ENCODE data around the gene NCMAP.

The NCMAP gene

DNA sequence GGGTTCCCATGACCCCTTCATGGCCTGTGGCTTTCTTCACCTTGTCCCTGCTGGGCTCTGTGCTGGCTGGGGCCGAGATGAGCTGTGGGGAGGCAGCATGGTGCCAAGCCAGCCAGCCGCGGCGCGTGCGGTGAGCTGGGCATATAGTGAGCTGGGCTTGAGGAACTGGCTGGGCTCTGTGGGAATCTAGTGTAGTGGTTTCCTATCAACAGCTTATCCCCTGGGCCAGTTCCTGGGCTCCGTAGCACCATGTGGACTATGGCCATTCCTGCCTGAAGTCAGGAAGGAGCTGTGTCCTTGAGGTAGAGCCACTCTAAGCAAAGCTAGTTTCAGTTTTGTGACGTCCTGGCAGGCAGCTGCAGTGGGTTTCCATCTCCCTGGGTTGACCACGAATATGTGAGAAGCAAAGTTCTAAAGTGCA is 1.8 kb downstream of the NCMAP start:
- Histone ChIP-seq H3K27me3 (ENCODE audit: control insufficient read depth, insufficient read depth, low read length) (peaks cover 42% of the 10 kb centered on the region), H3K4me3 (ENCODE audit: low read depth, low read length) (no peak overlapping the region), H3K9me3 (ENCODE audit: control insufficient read depth, insufficient read depth, low read length) (no peaks in the 10 kb centered on the region), H3K36me3 (ENCODE audit: control insufficient read depth, insufficient read depth, low read length) (no peaks in the 10 kb centered on the region), H3K27ac (ENCODE audit: low read depth, low read length) (no peak overlapping the region), H3K9ac (ENCODE audit: low read depth, low read length) (no peak overlapping the region), H3K4me1 (ENCODE audit: control insufficient read depth, insufficient read depth, low read length) (peaks cover 18% of the 10 kb centered on the region)

- Histone ChIP-seq H3K27me3 (ENCODE audit: control insufficient read depth, insufficient read depth, low read length) (peaks cover 42% of the 10 kb centered on the region), H3K4me3 (ENCODE audit: low read depth, low read length) (no peak overlapping the region), H3K36me3 (ENCODE audit: control insufficient read depth, insufficient read depth, low read length) (no peaks in the 10 kb centered on the region), H3K9ac (ENCODE audit: low read depth, low read length) (no peak overlapping the region), H3K9me3 (ENCODE audit: control insufficient read depth, insufficient read depth, low read length) (no peaks in the 10 kb centered on the region), H3K27ac (ENCODE audit: low read depth, low read length) (no peak overlapping the region), H3K4me1 (ENCODE audit: control insufficient read depth, insufficient read depth, low read length) (peaks cover 18% of the 10 kb centered on the region)
These were observed 2.6 kb downstream of the NCMAP start for GRCh38 chr1:24558455-24558854.

DNA sequence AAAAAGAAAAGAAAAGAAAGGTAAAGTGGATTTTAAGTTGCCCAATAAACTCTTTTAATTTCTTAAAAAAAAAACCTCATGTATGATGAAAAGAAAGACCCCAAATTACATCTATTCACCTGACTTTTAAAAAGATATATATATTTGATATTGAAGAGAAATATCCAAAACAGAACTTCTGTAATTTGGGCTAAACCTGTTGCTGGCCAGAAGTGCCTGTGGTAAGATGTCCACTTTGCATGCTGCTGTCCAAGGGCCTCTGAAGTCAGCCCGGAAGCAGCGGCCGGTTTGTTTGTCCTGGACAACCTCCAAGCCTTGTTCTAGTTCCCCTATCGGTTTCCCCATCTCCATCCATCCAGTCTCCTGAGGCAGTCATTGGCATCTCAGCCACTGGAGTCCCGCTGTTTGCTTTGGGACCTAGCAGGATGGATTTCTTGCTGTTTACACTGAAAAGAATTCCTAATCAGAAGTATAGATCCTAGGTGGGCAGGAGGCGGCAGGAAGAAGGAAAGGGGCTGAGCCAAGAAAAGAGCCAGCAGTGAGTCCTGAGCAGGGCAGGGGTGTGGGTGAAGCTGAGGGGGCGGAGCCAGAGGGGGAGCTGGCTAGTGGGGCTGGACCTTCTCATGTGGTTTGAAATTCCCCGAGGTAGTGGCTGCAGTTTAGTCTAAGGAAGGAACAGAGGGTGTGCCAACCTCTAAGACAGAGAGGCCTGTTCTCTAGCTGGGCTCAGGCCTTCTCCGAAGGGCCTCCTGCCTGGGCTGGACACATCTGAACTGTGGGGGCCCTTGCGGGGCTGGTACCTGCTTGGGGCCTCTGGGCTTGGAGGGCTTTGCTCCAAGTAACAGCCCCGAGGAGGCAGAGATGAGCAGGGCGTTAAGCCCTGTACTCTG is 3.3 kb downstream of the NCMAP start:
- no peaks in the 10 kb centered on the region for H3K9me3 ChIP-seq (ENCODE audit: control insufficient read depth, insufficient read depth, low read length)
- H3K27me3 ChIP-seq (ENCODE audit: control insufficient read depth, insufficient read depth, low read length), result peaks cover 41% of the 10 kb centered on the region
- H3K4me3 ChIP-seq (ENCODE audit: low read depth, low read length), result no peak overlapping the region
- no peak overlapping the region for H3K27ac ChIP-seq (ENCODE audit: low read depth, low read length)
- no peaks in the 10 kb centered on the region for H3K36me3 ChIP-seq (ENCODE audit: control insufficient read depth, insufficient read depth, low read length)
- H3K9ac ChIP-seq (ENCODE audit: low read depth, low read length), result no peak overlapping the region
- peaks cover 18% of the 10 kb centered on the region for H3K4me1 ChIP-seq (ENCODE audit: control insufficient read depth, insufficient read depth, low read length)

GRCh38 chr1:24560361-24560760 is 4.5 kb downstream of the NCMAP start:
- peaks cover 15% of the 10 kb centered on the region for H3K4me1 ChIP-seq (ENCODE audit: control insufficient read depth, insufficient read depth, low read length)
- H3K27me3 ChIP-seq (ENCODE audit: control insufficient read depth, insufficient read depth, low read length), result peaks cover 29% of the 10 kb centered on the region
- no peak overlapping the region for H3K27ac ChIP-seq (ENCODE audit: low read depth, low read length)
- no peak overlapping the region for H3K9ac ChIP-seq (ENCODE audit: low read depth, low read length)
- no peaks in the 10 kb centered on the region for H3K36me3 ChIP-seq (ENCODE audit: control insufficient read depth, insufficient read depth, low read length)
- no peak overlapping the region for H3K4me3 ChIP-seq (ENCODE audit: low read depth, low read length)
- no peaks in the 10 kb centered on the region for H3K9me3 ChIP-seq (ENCODE audit: control insufficient read depth, insufficient read depth, low read length)

GRCh38 chr1:24562625-24563024 is 6.7 kb downstream of the NCMAP start:
- Histone ChIP-seq H3K4me1 (ENCODE audit: control insufficient read depth, insufficient read depth, low read length) (peaks cover 16% of the 10 kb centered on the region; the same call in 1 of the 2 replicates), H3K9me3 (ENCODE audit: control insufficient read depth, insufficient read depth, low read length) (no peaks in the 10 kb centered on the region), H3K27ac (ENCODE audit: low read depth, low read length) (no peak overlapping the region), H3K9ac (ENCODE audit: low read depth, low read length) (no peak overlapping the region), H3K4me3 (ENCODE audit: low read depth, low read length) (no peak overlapping the region), H3K27me3 (ENCODE audit: control insufficient read depth, insufficient read depth, low read length) (peaks cover 8% of the 10 kb centered on the region; the same call in 1 of the 2 replicates), H3K36me3 (ENCODE audit: control insufficient read depth, insufficient read depth, low read length) (no peaks in the 10 kb centered on the region)

DNA sequence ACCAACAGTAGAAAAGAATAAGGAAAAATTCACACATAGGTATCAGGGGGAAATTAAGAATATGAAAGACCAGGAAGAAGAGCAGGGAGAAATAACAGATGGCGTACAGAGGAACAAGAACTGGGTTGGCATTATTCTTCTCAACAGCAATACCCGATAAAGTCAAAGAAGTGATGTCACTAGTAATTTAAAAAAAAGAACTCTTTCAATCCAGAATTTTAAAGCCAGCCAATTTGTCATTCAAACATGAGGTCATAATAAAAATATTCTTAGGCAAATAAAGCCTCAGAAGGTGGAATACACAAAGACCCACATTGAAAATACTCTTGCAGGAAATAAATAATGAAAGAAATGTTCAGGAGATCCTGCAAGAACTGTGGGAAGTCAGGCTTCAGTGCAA is 8.8 kb downstream of the NCMAP start:
- H3K9me3 ChIP-seq (ENCODE audit: control insufficient read depth, insufficient read depth, low read length), result no peaks in the 10 kb centered on the region
- H3K36me3 ChIP-seq (ENCODE audit: control insufficient read depth, insufficient read depth, low read length), result no peaks in the 10 kb centered on the region
- H3K4me1 ChIP-seq (ENCODE audit: control insufficient read depth, insufficient read depth, low read length), result peaks cover 9% of the 10 kb centered on the region; the same call in 1 of the 2 replicates
- H3K4me3 ChIP-seq (ENCODE audit: low read depth, low read length), result no peak overlapping the region
- no peak overlapping the region for H3K9ac ChIP-seq (ENCODE audit: low read depth, low read length)
- no peaks in the 10 kb centered on the region for H3K27me3 ChIP-seq (ENCODE audit: control insufficient read depth, insufficient read depth, low read length)
- H3K27ac ChIP-seq (ENCODE audit: low read depth, low read length), result no peak overlapping the region

DNA sequence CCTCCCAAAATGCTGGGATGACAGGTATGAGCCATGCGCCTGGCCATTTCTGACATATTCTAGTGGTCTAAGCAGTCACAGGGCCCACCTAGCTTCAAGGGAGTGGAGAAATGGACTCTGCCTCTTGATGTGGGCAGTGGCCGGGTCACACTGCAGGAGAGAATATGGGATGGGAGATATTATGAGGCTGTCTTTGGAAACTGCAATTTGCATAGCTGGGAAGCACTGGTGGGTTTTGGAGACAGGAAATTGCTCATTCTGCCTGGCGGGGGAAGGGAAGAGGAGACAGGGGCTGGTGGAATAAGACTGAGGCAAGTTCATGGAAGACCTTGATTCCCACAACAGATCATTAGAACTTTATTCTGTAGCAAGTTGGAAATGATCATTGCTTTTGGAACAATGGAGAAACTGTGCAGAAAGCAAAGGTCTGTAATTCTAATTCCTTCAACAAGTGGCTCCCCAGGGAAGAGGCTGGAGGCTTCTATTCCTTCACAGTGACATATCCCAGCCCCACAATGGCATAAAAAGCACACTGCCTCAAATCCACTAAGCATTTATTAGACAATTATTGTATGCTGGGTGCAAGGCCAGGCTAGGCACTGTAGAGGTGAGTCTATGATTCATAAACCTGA is 10.5 kb downstream of the NCMAP start:
- Histone ChIP-seq H3K36me3 (ENCODE audit: control insufficient read depth, insufficient read depth, low read length) (no peaks in the 10 kb centered on the region), H3K27me3 (ENCODE audit: control insufficient read depth, insufficient read depth, low read length) (no peaks in the 10 kb centered on the region), H3K4me3 (ENCODE audit: low read depth, low read length) (no peak overlapping the region), H3K4me1 (ENCODE audit: control insufficient read depth, insufficient read depth, low read length) (peaks cover 13% of the 10 kb centered on the region; the same call in 1 of the 2 replicates), H3K9me3 (ENCODE audit: control insufficient read depth, insufficient read depth, low read length) (no peaks in the 10 kb centered on the region), H3K27ac (ENCODE audit: low read depth, low read length) (no peak overlapping the region), H3K9ac (ENCODE audit: low read depth, low read length) (no peak overlapping the region)

DNA sequence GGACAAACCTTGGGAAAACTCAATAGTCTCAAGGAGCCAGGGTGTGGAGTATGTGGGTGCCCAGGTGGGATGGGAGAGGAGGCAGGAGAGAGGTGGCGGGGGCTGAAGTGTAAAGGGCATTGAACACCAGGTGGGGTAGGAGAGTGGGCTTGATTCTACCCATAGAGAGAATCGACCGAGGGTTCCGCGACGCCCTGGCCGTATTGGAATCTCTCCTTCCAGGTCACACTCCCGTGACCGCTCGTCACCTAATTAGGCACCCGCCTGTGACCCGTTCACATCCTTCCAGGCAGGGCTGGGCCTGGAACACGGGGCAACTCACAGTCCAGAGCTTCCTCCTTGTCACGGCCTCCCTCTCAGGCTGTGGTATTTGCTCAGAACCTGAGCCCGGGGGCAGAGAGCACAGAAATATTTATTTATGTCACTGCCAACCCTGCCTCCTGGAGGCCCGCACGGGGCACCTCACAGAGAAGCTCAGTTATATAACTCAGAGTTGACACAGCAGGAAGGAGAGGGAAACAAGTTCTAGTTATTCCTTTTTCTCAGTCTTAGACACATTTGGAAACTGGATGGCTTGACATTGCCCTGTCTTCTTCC is 12.0 kb downstream of the NCMAP start:
- Histone ChIP-seq H3K4me3 (ENCODE audit: low read depth, low read length) (no peak overlapping the region), H3K27me3 (ENCODE audit: control insufficient read depth, insufficient read depth, low read length) (no peaks in the 10 kb centered on the region), H3K9me3 (ENCODE audit: control insufficient read depth, insufficient read depth, low read length) (no peaks in the 10 kb centered on the region), H3K4me1 (ENCODE audit: control insufficient read depth, insufficient read depth, low read length) (peaks cover 6% of the 10 kb centered on the region; the same call in 1 of the 2 replicates), H3K36me3 (ENCODE audit: control insufficient read depth, insufficient read depth, low read length) (no peaks in the 10 kb centered on the region), H3K27ac (ENCODE audit: low read depth, low read length) (no peak overlapping the region), H3K9ac (ENCODE audit: low read depth, low read length) (no peak overlapping the region)

DNA sequence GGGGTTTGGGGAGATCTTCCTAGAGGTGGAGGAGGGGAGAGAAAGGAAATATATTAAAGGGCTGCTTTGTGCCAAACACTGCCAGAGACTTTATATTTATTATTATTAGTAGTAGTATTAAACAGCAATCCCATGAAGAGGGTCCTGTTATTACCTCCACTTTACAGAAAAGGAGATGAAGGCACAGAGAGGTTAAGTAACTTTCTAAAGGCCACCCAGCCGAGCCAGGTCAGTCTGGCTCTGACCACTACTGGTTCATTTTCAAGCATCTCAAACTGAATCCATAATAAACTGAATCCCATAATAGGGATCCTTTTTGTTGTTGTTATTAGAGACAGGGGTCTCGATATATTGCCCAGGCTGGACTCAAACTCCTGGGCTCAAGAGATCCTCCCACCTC is 12.6 kb downstream of the NCMAP start:
- Histone ChIP-seq H3K4me3 (ENCODE audit: low read depth, low read length) (no peak overlapping the region), H3K9ac (ENCODE audit: low read depth, low read length) (no peak overlapping the region), H3K36me3 (ENCODE audit: control insufficient read depth, insufficient read depth, low read length) (no peaks in the 10 kb centered on the region), H3K27me3 (ENCODE audit: control insufficient read depth, insufficient read depth, low read length) (no peaks in the 10 kb centered on the region), H3K9me3 (ENCODE audit: control insufficient read depth, insufficient read depth, low read length) (no peaks in the 10 kb centered on the region), H3K4me1 (ENCODE audit: control insufficient read depth, insufficient read depth, low read length) (peaks cover 6% of the 10 kb centered on the region; the same call in 1 of the 2 replicates), H3K27ac (ENCODE audit: low read depth, low read length) (no peak overlapping the region)

GRCh38 chr1:24570265-24571125 is 14.6 kb downstream of the NCMAP start:
- Histone ChIP-seq H3K9me3 (ENCODE audit: control insufficient read depth, insufficient read depth, low read length) (no peaks in the 10 kb centered on the region), H3K27ac (ENCODE audit: low read depth, low read length) (no peak overlapping the region), H3K4me3 (ENCODE audit: low read depth, low read length) (no peak overlapping the region), H3K36me3 (ENCODE audit: control insufficient read depth, insufficient read depth, low read length) (no peaks in the 10 kb centered on the region), H3K9ac (ENCODE audit: low read depth, low read length) (no peak overlapping the region), H3K27me3 (ENCODE audit: control insufficient read depth, insufficient read depth, low read length) (no peaks in the 10 kb centered on the region), H3K4me1 (ENCODE audit: control insufficient read depth, insufficient read depth, low read length) (peaks cover 6% of the 10 kb centered on the region; the same call in 1 of the 2 replicates)
